CD4-positive, alpha-beta T cell treated with Interleukin-10 for 1 hour (primary cell): ENCODE measurements around the gene MICB.

Source experiments
- DNase-seq: peaks from one replicate; pipeline ENCODE4 v3.0.0-alpha.2; 2020

The MICB gene

DNA sequence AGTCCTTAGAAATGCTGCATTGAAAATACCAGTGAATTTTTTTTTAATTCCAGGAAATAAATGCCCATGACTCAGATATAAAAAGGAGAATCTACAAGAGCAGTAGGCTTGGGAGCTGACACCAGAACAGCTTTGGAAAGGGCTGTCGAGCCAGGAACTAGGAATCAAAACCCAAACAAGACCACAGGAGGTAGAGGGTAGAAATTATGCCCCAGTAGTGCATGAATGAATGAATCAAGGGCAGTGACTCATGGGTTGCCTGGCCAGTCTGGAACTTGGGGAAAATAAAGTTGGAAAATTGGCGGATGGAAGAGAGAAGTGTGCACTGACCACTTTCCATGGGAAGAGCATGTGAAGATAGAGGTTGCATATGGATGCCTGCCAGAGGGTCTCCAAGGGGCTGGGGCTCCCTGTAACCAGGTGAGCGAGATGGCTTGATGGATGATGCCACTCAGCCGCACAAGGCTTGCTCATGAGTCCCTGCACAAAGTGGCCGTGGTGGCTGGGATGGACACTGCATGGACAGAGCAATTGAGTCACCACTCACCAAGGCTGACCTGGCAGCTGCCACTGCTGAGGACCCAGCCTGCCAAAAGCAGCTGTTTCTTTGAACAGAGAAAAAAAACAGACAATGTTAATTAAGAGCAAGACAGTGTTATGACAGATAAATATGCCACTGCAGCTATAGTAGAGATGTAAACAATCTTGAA, 15.7 kb downstream of the MICB start:
- no peak for DNase-seq

GRCh38 chr6:31521835-31522234, 23.9 kb downstream of the MICB start:
- DNase-seq = no peak

DNA sequence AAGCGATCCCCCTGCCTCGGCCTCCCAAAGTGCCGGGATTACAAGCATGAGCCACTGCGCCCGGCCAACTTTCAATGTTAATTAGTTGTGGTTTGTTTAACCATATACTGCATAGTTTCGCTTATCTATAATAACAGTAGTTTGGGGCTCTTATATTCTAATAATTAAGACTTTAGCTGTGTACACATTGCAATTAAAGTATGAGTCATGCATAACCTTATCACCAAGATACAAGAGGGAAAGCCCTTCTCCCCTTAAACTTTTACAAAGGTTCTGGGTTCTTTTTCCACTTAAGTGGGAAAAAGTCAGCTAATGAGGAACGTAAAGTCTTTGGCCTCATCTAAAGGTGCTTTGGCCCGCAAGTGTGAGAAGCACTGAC, 27.6 kb downstream of the MICB start:
- DNase-seq = no peak

DNA sequence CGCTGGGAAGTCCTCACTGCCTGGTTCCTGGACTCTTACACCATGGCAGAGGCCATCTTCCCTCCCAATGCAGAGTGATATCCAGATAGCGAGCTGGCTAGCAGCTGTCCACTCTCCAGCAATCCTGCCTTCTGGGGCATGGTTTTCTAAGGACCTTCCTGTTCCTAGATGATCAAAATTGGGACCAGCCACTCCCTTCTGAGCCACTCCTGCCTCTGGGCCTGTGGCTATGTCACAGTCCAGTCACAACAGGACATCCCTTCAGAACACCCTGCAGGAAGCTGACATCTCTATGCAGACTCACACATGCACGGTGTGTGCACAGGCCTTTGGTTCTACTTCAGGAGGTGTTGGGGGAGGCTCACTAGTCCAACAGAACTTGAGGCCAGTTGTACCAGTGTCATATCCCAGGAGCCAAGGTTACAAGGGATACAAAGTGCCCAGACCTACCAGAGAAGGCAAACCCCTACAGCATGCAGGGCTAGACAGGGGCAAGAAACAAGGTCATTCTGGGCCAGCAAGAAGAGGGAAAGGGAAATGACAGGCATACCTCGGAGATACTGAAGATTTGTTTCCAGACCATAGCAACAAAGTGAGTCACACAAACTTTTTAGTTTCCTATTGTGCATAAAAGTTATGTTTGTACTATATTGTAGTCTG, 28.1 kb downstream of the MICB start:
- DNase-seq = no peak

DNA sequence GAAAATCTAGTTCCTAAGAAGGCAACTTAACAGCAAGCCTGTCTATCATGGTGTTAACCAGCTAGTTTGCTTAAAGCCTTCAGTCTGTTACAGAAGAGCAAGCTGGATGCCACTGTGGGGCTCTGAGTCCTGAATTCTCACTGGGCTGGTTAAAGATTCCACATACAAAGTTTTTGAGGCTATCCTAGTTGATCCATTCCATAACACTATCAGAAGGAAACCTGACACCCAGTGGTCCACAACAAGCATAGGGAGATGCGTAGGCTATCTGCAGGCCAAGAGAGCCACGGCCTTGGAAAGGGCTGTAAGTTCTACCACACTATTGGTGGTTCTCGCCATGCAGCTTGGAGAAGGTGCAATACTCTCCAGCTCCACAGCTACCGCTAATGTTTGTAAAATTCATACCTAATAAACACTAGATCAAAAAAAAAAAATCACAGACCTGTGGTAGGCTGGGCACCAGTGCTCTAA, 30.4 kb downstream of the MICB start:
- no peak for DNase-seq

- DNase-seq = no peak
Observed at GRCh38 chr6:31528821-31529328, 30.9 kb downstream of the MICB start, which contains the start of gene MCCD1. Gene MCCD1 (plus strand): TSS chr6:31528962. CDS start chr6:31529015, 53 bp downstream.

DNA sequence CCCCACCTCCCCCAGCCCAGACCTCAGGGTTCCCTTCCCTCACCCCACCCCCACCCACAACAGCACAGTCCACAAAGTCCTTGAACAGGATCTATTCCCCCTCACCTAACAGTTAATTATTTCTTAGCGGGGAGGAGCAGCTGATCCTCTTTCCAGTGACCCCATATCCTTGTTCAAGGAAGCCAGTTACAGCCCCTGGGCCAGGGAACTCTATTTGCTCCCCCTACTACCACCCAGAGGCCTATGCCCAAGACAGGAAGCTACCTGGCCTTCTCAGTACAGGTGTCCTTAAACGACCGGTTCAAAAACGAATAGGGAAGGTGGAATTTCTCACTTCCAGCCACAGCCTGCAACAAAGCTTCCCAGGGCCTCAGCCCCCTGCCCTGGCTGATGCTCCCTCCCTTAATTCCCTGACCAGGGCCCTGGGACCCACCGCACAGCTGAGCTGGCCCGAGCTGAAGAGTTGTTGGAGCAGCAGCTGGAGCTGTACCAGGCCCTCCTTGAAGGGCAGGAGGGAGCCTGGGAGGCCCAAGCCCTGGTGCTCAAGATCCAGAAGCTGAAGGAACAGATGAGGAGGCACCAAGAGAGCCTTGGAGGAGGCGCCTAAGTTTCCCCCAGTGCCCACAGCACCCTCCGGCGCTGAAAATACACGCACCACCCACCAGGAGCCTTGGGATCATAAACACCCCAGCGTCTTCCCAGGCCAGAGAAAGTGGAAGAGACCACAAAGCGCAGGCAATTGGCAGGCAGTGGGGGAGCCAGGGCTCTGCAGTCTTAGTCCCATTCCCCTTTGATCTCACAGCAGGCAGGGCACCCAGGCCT, 31.6 kb downstream of the MICB start:
- no peak for DNase-seq

- no peak for DNase-seq
Observed at GRCh38 chr6:31530659-31531058, 32.7 kb downstream of the MICB start.

GRCh38 chr6:31531162-31531561, 33.2 kb downstream of the MICB start:
- DNase-seq = no peak

- no peak for DNase-seq
Observed at GRCh38 chr6:31531771-31532643, 34.1 kb downstream of the MICB start.

DNA sequence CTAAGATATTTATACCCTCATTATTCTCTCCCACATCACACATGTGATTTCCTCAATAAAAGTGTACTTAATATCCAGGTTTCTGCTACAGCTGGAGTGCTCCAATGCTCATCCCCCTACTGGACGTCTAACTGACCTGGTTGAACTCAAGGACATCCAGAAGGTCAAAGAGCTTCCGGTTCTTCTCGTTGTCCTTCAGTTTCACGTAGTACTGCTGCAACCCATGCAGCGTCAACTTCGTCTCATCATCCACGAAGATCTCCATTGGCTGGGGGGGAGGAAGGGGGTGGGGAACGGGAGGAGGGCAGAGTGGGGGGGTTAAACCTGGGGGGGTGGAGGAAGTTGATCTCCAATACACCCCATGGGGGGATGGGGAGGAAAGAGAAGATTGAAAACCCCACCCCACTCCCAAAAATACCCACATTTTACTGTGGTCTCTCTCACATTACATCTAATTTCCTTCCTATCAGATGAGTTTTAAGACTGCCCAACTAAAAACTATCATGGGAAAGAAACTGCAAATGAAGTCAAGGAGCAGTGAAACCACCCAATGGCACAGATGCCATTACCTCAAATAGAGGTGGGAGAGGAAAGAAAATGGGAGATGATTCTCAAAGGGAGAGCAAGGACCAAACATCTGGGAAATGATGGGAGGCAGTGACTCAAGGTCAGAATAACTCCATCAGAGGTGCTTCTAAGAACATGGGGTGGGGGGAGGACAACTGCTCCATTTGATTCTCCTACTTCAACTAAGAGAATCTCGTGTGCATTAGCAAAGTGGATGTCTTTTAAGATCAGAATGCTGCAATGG, 34.9 kb downstream of the MICB start:
- no peak for DNase-seq

DNA sequence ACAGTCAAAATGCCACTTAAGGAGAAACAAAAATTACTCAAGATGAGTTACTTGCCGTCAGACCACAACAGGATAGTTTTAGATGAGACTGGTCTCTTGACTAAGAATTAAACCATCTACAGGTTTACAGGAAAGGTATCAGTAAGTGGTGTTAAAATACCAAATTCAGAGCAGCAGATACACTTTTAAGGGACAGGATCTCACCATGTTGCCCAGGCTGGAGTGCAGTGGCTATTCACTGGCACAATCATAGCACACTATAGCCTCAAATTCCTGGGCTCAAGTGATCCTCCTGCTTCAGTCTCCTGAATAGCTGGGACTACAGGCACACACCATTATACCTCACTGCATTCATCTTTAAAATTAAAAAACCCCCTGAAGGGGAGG, 35.5 kb downstream of the MICB start:
- no peak for DNase-seq

DNA sequence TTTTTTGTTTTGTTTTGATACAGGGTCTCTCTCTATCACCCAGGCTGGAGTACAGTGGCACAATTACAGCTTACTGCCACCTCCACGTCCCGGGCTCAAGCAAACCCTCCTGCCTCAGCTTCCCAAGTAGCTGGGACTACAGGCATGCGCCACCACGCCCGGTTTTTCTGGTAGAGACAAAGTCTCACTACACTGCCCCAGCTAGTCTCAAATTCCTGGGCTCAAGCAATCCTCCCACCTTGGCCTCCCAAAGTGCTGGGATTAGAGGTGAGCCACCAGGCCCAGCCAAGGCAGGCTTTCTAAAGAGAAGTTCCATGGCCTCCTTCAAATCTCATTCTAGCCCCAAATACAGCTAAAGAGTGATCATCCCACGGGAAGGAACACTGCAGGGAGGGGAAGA, 36.1 kb downstream of the MICB start:
- no peak for DNase-seq

- DNase-seq = no peak
Observed at GRCh38 chr6:31534521-31535040, 36.6 kb downstream of the MICB start.

GRCh38 chr6:31535538-31536324, 37.8 kb downstream of the MICB start:
- no peak for DNase-seq

GRCh38 chr6:31538805-31539400, 41.0 kb downstream of the MICB start:
- peak; percentile 44 for DNase-seq

GRCh38 chr6:31540640-31541039, 42.7 kb downstream of the MICB start:
- DNase-seq = no peak

DNA sequence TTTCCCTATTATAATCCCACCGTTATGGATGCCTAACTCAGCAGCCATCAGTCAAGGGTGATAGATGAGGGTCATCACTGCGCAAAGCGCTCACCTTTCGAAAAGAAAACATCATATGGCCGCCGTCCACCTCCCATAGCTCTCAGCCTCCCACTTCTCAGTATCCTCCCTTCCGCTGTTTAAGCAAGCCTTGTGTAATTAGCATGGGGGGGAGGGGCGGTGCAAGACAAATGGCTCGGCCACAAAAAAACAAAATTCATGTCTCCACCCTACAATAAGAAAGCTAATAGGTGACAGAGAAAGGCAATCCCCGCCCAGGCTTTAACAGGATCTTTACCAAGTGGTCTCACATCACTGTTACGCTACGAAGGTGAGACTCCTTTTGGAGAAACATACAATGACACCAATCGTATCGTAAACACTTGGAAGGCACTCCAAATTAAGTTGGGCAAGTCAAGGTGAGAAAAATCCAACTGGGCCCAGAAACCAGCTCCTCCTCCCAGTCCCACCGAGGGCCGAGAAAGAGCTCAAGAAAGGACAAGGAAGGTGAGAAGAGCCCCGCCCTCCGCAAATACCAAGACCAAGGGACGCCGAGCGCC, 43.2 kb downstream of the MICB start:
- DNase-seq = peak; percentile 85

DNA sequence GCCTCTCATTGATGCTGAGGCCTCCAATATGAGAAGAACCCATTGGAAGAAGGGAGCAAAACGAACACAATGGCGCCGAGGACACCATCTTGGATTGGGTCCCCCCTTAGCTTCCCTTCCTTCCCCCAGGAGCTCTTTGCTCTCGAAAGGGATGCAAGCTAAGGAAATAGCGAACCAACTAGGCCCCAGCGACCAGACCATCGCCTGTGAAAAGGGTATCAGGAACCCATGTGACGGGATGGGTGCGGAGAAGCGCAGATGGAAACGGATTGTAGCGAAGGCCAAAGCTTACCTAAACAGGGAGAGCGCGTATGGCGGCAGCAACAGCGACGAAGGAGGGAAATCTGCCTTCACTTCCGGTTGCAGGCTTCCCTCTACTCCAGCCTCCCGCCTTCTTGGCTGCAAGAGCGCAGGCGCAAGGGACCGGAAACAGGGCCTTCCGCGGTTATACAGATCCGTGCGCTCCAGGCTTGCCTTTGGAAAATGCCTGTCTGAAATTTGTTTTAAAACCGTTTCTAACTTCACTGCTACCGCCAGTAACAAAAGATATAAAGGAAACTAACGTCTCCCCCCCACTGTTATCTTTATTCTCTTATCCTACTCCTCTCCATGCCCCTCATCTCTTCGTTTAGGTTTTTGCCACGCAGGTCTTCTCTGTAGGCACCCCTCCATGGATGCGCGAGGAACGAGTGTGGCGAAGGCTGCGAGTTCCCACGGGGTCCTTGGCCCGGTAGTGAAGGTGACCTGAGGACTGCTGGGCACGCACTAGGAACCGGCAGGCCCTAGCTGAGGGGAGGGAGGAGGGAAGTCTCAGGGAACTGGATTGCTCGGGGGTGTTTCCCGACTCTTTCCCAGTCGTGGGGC, 43.9 kb downstream of the MICB start, which contains the start of gene DDX39B:
Gene DDX39B (minus strand): TSS at position 346 of the 864 bp plus-strand sequence. CDS start 1,471 bp downstream, outside the sequence.
- DNase-seq = peak; percentile 96
